ENCODE results near the gene CD74.

The CD74 gene

DNA sequence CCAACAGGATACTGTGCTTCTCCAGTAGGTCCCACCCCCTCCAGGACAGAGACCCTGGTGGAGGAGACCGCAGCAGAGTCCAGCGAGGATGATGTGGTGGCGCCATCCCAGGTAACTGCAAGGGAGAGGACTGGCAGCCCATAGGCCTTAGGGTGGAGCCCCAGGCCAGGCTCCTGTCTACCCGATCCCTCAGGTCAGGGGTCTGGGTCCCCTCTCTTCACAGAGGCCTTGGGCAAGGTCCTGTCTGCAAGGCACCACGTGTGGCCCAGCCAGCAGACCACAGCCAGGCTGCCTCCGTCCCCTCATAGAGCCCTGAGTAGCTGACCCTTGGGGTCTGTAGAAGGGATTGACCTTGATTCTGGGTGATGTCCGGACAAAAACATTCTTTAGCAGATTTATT lies 20.0 kb downstream of the CD74 start:
- H3K36me3 ChIP-seq (ENCODE audit: low read length) = peaks cover 14% of the 10 kb centered on the region; the same call in 1 of the 2 replicates
- no peak overlapping the region for H3K9ac ChIP-seq (ENCODE audit: low read length)
- no peaks in the 10 kb centered on the region for H3K9me2 ChIP-seq (replicated peaks; ENCODE audit: insufficient read depth, low read length)
- H3K4me2 ChIP-seq (ENCODE audit: low read depth, low read length, poor library complexity, severe bottlenecking) = no peak overlapping the region
- H3K9me3 ChIP-seq (ENCODE audit: insufficient read depth, low read length) = no peaks in the 10 kb centered on the region
- H3K4me3 ChIP-seq (ENCODE audit: insufficient read depth, low read length, poor library complexity, severe bottlenecking) = no peak overlapping the region
- TF ChIP-seq, protein P1, sequence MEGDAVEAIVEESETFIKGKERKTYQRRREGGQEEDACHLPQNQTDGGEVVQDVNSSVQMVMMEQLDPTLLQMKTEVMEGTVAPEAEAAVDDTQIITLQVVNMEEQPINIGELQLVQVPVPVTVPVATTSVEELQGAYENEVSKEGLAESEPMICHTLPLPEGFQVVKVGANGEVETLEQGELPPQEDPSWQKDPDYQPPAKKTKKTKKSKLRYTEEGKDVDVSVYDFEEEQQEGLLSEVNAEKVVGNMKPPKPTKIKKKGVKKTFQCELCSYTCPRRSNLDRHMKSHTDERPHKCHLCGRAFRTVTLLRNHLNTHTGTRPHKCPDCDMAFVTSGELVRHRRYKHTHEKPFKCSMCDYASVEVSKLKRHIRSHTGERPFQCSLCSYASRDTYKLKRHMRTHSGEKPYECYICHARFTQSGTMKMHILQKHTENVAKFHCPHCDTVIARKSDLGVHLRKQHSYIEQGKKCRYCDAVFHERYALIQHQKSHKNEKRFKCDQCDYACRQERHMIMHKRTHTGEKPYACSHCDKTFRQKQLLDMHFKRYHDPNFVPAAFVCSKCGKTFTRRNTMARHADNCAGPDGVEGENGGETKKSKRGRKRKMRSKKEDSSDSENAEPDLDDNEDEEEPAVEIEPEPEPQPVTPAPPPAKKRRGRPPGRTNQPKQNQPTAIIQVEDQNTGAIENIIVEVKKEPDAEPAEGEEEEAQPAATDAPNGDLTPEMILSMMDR (IDR thresholded peaks at IDR 0.05; ENCODE audit: insufficient read depth, low read length, poor library complexity, severe bottlenecking) = no peak
- no peak for TF ChIP-seq EZH2phosphoT487 (conservative IDR thresholded peaks at IDR 0.05; ENCODE audit: low read length)
- no peak overlapping the region for H3K27ac ChIP-seq (ENCODE audit: low read depth, low read length)
- no peak overlapping the region for H2AFZ ChIP-seq (ENCODE audit: low read depth, low read length, severe bottlenecking)
- H4K20me1 ChIP-seq (ENCODE audit: low read depth, low read length) = no peaks in the 10 kb centered on the region
- H3K79me2 ChIP-seq (ENCODE audit: insufficient read depth, low read length) = no peaks in the 10 kb centered on the region
- H3K27me3 ChIP-seq (ENCODE audit: low read length) = no peaks in the 10 kb centered on the region
- H3F3A ChIP-seq (ENCODE audit: insufficient read depth) = peaks cover 3% of the 10 kb centered on the region

DNA sequence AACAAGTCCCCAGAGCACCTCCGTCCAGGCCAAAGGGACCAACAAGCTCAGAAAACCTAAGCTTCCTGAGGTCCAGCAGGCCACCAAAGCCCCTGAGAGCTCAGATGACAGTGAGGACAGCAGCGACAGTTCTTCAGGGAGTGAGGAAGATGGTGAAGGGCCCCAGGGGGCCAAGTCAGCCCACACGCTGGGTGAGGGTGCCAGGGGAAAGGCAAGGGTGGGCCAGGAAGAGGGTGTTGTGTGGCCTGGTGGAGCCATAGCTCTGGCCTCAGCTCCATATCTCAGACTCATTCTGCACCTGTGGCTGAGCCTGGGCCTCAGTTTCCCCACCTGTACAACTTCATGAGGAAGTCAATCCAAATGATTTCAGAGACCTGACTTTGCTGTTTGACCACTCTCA lies 20.7 kb downstream of the CD74 start:
- Histone ChIP-seq H3K9me2 (replicated peaks; ENCODE audit: insufficient read depth, low read length) (no peaks in the 10 kb centered on the region), H3K9ac (ENCODE audit: low read length) (no peak overlapping the region), H3K4me2 (ENCODE audit: low read depth, low read length, poor library complexity, severe bottlenecking) (no peak overlapping the region), H3K4me3 (ENCODE audit: insufficient read depth, low read length, poor library complexity, severe bottlenecking) (no peak overlapping the region), H3K9me3 (ENCODE audit: insufficient read depth, low read length) (no peaks in the 10 kb centered on the region), H3K27ac (ENCODE audit: low read depth, low read length) (no peak overlapping the region), H3K36me3 (ENCODE audit: low read length) (peaks cover 14% of the 10 kb centered on the region; the same call in 1 of the 2 replicates), H3K79me2 (ENCODE audit: insufficient read depth, low read length) (no peaks in the 10 kb centered on the region), H4K20me1 (ENCODE audit: low read depth, low read length) (no peaks in the 10 kb centered on the region), H2AFZ (ENCODE audit: low read depth, low read length, severe bottlenecking) (no peak overlapping the region), H3K27me3 (ENCODE audit: low read length) (no peaks in the 10 kb centered on the region), H3F3A (ENCODE audit: insufficient read depth) (no peaks in the 10 kb centered on the region)
- TF ChIP-seq, protein P1 (IDR thresholded peaks at IDR 0.05; ENCODE audit: insufficient read depth, low read length, poor library complexity, severe bottlenecking) = no peak
- TF ChIP-seq EZH2phosphoT487 (conservative IDR thresholded peaks at IDR 0.05; ENCODE audit: low read length) = no peak

DNA sequence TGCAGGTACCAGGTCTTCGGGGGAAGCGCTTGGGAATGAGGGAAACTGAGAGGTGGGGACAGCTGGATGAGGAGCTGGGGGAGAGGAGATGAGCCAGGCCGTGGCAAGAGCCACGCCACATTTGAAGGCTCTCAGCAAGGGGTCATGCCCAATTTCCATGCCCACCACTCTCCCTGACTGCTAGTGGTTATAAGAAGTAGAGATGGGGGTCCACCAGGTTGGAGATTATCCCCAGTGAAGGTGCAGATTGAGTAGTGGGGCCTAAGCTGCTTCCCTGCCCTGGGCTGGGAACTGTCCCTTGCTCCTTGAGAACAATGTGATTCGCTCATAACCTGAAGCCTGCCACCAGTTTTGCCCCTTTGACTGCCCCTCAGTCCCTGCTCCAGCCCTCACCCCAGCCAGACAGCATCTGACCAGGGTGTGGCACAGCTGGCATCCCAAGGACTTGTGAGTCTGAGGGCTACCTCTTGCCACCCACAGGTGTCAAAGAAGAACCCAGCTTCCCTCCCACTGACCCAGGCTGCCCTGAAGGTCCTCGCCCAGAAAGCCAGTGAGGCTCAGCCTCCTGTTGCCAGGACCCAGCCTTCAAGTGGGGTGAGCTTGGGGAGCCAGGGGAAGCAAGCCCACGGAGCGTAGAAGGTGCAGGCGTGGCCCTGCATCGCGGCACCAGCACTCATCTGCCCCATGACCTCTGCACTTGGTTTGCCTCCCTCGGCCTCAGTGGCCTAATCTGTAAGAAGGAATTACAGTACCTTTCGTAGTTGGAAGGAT lies 21.5 kb downstream of the CD74 start:
- H3K9ac ChIP-seq (ENCODE audit: low read length) = no peak overlapping the region
- no peaks in the 10 kb centered on the region for H3K9me3 ChIP-seq (ENCODE audit: insufficient read depth, low read length)
- no peaks in the 10 kb centered on the region for H3K79me2 ChIP-seq (ENCODE audit: insufficient read depth, low read length)
- no peak overlapping the region for H3K27ac ChIP-seq (ENCODE audit: low read depth, low read length)
- H2AFZ ChIP-seq (ENCODE audit: low read depth, low read length, severe bottlenecking) = no peak overlapping the region
- no peak overlapping the region for H3K4me2 ChIP-seq (ENCODE audit: low read depth, low read length, poor library complexity, severe bottlenecking)
- H4K20me1 ChIP-seq (ENCODE audit: low read depth, low read length) = no peaks in the 10 kb centered on the region
- H3K27me3 ChIP-seq (ENCODE audit: low read length) = no peaks in the 10 kb centered on the region
- H3K9me2 ChIP-seq (replicated peaks; ENCODE audit: insufficient read depth, low read length) = no peaks in the 10 kb centered on the region
- H3K36me3 ChIP-seq (ENCODE audit: low read length) = peaks cover 14% of the 10 kb centered on the region; the same call in 1 of the 2 replicates
- no peak for TF ChIP-seq EZH2phosphoT487 (conservative IDR thresholded peaks at IDR 0.05; ENCODE audit: low read length)
- TF ChIP-seq, protein P1 (IDR thresholded peaks at IDR 0.05; ENCODE audit: insufficient read depth, low read length, poor library complexity, severe bottlenecking) = no peak
- no peak overlapping the region for H3K4me3 ChIP-seq (ENCODE audit: insufficient read depth, low read length, poor library complexity, severe bottlenecking)
- H3F3A ChIP-seq (ENCODE audit: insufficient read depth) = no peaks in the 10 kb centered on the region

Data from SU-DHL-6 (cell line).